ENCODE data around the gene LBR. TPM values are rescaled to one million over a fixed set of nuclear protein-coding genes. Genes with fewer than 3 reads are reported as not detected.

LBR gene
- polyA plus RNA-seq, 1 experiment = 16.7 TPM

DNA sequence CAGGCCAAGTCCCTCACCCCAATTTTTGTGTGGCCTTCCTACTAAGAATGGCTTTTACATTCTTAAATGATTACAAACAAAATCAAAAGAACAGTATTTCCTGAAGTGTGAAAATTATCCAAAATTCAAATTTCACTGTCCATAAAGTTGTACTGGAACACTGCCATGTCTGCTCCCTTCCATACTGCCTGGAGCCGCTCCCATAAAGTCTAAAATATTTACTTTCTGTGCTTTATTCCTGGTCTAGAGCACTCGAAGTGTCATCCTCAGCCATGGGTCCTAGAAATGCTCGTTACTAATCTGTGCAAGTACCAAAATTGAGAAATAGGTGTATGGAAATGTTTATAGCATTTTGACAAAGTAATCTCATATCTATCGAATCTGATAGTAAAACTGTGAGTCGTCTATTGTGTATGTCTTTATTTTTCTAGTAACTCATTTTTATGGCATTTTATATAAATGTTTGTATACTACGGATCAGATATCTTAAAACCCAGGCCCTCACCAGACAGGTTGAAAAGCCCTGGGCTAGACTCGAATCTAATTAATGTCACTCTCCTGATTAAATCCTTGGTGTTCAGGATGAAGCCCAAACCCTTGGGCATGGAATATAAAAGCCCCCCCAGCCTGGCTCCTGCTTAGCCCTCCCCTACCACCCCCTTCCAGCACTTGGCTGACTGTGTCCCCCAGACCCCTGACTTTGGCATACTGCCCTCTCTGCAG lies 4.9 kb downstream of the LBR start:
- ChIA-PET POLR2A (no interaction called here), CTCF (no interaction called here)
- TF ChIP-seq, protein P1, sequence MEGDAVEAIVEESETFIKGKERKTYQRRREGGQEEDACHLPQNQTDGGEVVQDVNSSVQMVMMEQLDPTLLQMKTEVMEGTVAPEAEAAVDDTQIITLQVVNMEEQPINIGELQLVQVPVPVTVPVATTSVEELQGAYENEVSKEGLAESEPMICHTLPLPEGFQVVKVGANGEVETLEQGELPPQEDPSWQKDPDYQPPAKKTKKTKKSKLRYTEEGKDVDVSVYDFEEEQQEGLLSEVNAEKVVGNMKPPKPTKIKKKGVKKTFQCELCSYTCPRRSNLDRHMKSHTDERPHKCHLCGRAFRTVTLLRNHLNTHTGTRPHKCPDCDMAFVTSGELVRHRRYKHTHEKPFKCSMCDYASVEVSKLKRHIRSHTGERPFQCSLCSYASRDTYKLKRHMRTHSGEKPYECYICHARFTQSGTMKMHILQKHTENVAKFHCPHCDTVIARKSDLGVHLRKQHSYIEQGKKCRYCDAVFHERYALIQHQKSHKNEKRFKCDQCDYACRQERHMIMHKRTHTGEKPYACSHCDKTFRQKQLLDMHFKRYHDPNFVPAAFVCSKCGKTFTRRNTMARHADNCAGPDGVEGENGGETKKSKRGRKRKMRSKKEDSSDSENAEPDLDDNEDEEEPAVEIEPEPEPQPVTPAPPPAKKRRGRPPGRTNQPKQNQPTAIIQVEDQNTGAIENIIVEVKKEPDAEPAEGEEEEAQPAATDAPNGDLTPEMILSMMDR (IDR thresholded peaks at IDR 0.05; ENCODE audit: insufficient read depth, low read depth, low read length) = no peak
- DNase-seq (ENCODE audit: low read depth) = no peak
- peaks cover 3% of the 10 kb centered on the region; the same call in 1 of the 2 replicates for H3K36me3 ChIP-seq (ENCODE audit: control insufficient read depth, insufficient read depth, low read length)
- no peak overlapping the region for H3K4me3 ChIP-seq (ENCODE audit: low read depth, low read length)
- no peaks in the 10 kb centered on the region for H3K27me3 ChIP-seq (ENCODE audit: control insufficient read depth, insufficient read depth, low read length)

DNA sequence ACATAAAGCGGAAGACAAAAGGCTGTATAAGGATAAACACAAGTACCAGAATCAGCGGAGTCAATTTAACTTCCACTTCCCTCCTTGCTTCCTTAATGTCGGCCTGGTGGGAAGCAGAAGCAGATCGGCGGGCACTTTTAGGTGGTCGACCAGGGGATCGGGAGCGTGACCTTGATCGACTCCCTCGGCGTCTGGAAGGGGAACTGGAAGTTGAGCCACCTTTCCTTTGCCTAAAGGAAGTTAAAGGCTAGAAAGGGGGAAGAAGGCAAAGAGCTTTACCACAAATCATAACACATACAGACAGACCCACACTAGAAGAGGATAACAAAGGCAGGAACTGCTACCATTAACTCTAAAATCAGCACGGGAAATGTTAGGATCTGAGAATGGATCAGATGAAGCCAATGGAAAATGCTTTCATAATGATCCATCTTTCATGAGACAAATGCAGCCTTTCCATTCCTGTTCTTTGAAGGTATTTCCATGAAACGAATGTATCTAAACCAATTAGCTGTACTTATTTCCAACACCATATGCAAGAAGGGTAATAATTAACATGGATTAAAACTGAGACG lies 5.7 kb downstream of the LBR start:
- Histone ChIP-seq H3K36me3 (ENCODE audit: control insufficient read depth, insufficient read depth, low read length) (peaks cover 3% of the 10 kb centered on the region; the same call in 1 of the 2 replicates), H3K4me3 (ENCODE audit: low read depth, low read length) (no peak overlapping the region), H3K27me3 (ENCODE audit: control insufficient read depth, insufficient read depth, low read length) (no peaks in the 10 kb centered on the region)
- TF ChIP-seq, protein P1 (IDR thresholded peaks at IDR 0.05; ENCODE audit: insufficient read depth, low read depth, low read length) = no peak
- CTCF ChIA-PET = no interaction called here
- POLR2A ChIA-PET = no interaction called here
- no peak for DNase-seq (ENCODE audit: low read depth)

DNA sequence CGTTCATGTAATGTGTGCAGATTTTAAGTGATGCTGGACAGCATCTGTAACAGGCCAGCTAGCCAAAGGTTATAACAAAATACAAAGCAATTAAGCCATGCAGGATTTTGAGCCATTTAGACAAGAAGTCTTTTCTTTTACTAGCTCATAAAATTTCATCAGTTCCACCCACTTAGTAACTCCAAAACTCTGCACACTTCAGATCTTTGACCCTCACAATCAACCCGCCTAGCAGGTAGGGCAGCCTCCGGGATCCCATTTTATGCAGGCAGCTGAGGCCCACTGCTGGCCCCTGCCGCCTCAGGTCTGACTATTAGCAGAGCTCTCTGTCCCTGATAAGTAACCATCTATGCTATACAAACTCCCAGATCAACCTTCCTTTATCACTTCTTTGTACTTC lies 9.2 kb downstream of the LBR start:
- no peak overlapping the region for H3K4me3 ChIP-seq (ENCODE audit: low read depth, low read length)
- ChIA-PET CTCF (no interaction called here), POLR2A (no interaction called here)
- TF ChIP-seq, protein P1 (IDR thresholded peaks at IDR 0.05; ENCODE audit: insufficient read depth, low read depth, low read length) = no peak
- peaks cover 7% of the 10 kb centered on the region; the same call in 1 of the 2 replicates for H3K36me3 ChIP-seq (ENCODE audit: control insufficient read depth, insufficient read depth, low read length)
- no peak for DNase-seq (ENCODE audit: low read depth)
- H3K27me3 ChIP-seq (ENCODE audit: control insufficient read depth, insufficient read depth, low read length) = no peaks in the 10 kb centered on the region

DNA sequence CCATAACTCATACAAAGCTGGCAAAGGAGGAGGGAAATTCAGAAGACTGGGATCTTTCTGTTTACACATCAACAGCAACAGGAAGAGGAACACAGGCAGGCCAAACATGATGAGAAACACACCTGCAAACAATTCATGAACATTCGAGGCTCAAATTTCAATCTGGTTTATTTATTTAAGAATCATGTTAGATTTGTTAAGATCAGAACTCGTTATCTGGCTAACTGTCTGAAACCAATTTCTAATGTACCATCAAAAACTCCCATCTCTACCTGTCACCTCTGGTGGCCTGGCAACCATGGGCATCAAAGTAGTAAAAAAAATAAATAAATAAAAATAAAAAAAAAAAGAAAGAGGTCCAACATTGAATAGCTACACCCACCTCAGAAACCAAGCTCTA lies 9.8 kb downstream of the LBR start:
- TF ChIP-seq, protein P1 (IDR thresholded peaks at IDR 0.05; ENCODE audit: insufficient read depth, low read depth, low read length) = no peak
- peaks cover 8% of the 10 kb centered on the region for H3K36me3 ChIP-seq (ENCODE audit: control insufficient read depth, insufficient read depth, low read length)
- POLR2A ChIA-PET = no interaction called here
- no peak for DNase-seq (ENCODE audit: low read depth)
- H3K4me3 ChIP-seq (ENCODE audit: low read depth, low read length) = no peak overlapping the region
- H3K27me3 ChIP-seq (ENCODE audit: control insufficient read depth, insufficient read depth, low read length) = no peaks in the 10 kb centered on the region
- CTCF ChIA-PET = no interaction called here

DNA sequence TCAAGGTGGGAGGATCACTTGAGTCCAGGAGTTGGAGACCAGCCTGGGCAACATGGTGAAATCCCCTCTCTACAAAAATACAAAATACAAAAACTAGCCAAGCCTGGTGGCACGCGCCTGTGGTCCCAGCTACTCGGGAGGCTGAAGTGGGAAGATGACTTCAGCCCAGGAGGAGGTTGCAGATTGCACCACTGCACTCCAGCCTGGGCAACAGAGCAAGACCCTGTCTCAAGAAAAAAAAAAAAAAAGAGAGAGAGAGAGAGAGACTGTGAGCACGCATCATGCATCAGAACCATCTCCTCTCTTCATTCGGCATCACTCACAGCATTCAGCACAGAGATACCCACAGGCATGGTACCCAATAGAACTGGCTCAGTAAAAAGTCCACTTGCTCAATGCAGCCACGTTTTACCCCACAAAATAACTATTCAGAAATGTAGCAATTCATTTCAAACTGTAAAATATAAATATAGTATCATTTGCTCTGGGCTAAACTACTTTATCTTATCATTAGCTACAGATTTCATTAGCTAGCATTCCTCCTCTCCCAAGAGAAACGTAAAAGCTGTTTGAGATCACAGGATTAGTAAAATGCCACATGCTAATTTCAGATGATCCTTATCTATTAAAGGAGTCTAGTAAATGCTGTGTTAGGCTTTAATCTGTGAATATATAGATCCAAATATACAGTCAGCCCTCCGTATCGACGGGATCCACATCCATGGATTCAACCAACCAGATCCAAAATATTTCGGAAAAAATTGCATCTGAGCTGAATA lies 11.7 kb downstream of the LBR start:
- no peak for DNase-seq (ENCODE audit: low read depth)
- TF ChIP-seq, protein P1 (IDR thresholded peaks at IDR 0.05; ENCODE audit: insufficient read depth, low read depth, low read length) = no peak
- H3K27me3 ChIP-seq (ENCODE audit: control insufficient read depth, insufficient read depth, low read length) = no peaks in the 10 kb centered on the region
- no peak overlapping the region for H3K4me3 ChIP-seq (ENCODE audit: low read depth, low read length)
- ChIA-PET CTCF (interaction anchor here (1.0 to 2.3 kb wide), 2 partner anchors 9 to 12 kb away, joined by 3 to 7 read pairs; no protein-coding TSS in a partner anchor), POLR2A (no interaction called here)
- peaks cover 9% of the 10 kb centered on the region for H3K36me3 ChIP-seq (ENCODE audit: control insufficient read depth, insufficient read depth, low read length)
